Prostate gland (tissue), 2 donors: ENCODE data around the gene VPS41.

Experiments
- CTCF ChIP-seq, 4 experiments: fragments of 200-600 bp in 2 of 4; fragments of 450-650 bp in 2 of 4; sonication (generic) in 2 of 4; IDR thresholded peaks; 1 replicate in 3 of 4; 2 replicates in 1 of 4; pipeline ENCODE4 v1.5.1; 2016 to 2019; ENCODE audit warnings: antibody characterized with exemption in 4 of 4, mild to moderate bottlenecking in 2 of 4, moderate library complexity in 2 of 4
- POLR2A ChIP-seq: fragments of 450-650 bp; IDR thresholded peaks from one replicate; pipeline ENCODE4 v1.6.1; 2016; ENCODE audit warnings: antibody characterized with exemption, mild to moderate bottlenecking

DNA sequence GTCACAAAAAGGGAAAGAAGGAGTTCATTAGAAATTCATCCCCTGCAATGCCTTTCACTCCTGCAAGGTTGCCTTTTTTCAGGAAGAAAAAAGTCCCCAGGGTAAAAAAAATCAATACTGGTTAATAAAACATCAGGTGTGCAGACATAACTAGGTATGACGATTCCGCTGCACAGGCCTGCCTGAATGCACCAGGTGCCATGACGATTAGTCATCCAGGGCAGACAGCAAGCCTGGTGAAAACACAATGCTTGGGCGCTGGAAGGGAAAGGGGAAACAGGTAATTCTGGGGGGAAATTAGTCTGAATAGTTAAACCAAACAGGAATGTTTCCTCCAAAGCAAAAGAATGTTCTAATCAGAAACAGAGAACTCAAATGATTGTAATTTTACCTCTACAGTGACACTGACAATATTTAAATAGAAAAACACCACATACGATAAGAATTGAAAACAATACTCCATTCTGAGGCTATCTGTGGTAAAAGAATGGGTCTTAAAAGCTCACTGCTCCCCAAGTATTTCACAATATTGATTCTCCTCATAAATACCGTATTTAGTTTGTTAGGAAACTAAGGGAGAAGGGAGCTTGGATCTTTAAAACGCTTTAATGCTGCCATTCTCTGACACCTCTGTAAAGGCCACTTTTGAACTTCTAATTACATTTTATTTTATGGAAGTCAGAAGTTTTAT lies 45.2 kb downstream of the VPS41 start:
- TF ChIP-seq CTCF (IDR thresholded peaks at IDR 0.05): no peak
- no peak for TF ChIP-seq POLR2A
